ENCODE measurements around the gene COL23A1.

GRCh38 chr5:178542455-178542854, 47.7 kb downstream of the COL23A1 start:
- TF ChIP-seq POLR2A (IDR thresholded peaks at IDR 0.05; ENCODE audit: low read depth, low read length) = no peak
- no peak for TF ChIP-seq TAF1 (IDR thresholded peaks at IDR 0.05; ENCODE audit: low read depth, low read length)
- no peak for TF ChIP-seq SPI1 (IDR thresholded peaks at IDR 0.05; ENCODE audit: low read depth, low read length)
- no peak for TF ChIP-seq POLR2AphosphoS5 (IDR thresholded peaks at IDR 0.05; ENCODE audit: low read depth, low read length)
